ENCODE data around the gene PLEKHG4B.

PLEKHG4B gene

DNA sequence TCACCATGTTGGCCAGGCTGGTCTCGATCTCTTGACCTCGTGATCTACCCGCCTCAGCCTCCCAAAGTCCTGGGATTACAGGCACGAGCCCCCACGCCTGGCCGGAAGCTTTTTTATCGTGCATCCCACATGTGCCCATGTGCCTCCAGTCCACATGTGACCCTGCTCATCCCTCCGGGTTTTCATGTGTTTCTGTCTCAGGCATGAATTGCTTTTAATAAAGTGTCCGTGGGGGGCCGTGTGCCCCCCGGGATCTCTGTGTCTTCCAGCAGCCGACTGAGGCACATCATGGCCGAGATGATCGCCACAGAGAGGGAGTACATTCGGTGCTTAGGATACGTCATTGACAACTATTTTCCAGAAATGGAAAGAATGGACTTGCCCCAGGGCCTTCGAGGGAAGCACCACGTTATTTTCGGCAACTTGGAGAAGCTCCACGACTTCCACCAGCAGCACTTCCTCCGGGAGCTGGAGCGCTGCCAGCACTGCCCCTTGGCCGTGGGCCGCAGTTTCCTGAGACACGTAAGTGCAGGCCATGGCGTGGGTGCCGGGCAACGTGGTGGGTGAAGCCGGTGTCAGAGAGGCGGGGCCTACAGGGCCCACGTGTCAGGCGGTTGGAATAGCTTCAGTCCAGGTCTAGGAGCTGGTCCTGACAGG lies 77.2 kb downstream of the PLEKHG4B start:
- Mint-ChIP-seq H3K9me3 (no peaks in the 10 kb centered on the region), H3K27ac (ENCODE audit: low read depth) (no peak overlapping the region), H3K4me1 (no peaks in the 10 kb centered on the region), H3K27me3 (peaks cover 22% of the 10 kb centered on the region), H3K4me3 (no peak overlapping the region), H3K36me3 (ENCODE audit: insufficient read depth) (no peaks in the 10 kb centered on the region)
- no peak for ATAC-seq (replicated peaks; ENCODE audit: extremely low read depth, poor library complexity, severe bottlenecking)
- no peak for DNase-seq (ENCODE audit: low spot score in 2 of 2)

GRCh38 chr5:169728-170094 lies 77.7 kb downstream of the PLEKHG4B start:
- peaks cover 27% of the 10 kb centered on the region for H3K27me3 Mint-ChIP-seq
- H3K9me3 Mint-ChIP-seq: no peaks in the 10 kb centered on the region
- H3K4me1 Mint-ChIP-seq: no peaks in the 10 kb centered on the region
- H3K4me3 Mint-ChIP-seq: no peak overlapping the region
- H3K36me3 Mint-ChIP-seq (ENCODE audit: insufficient read depth): no peaks in the 10 kb centered on the region
- no peak for DNase-seq (ENCODE audit: low spot score in 2 of 2)
- ATAC-seq (replicated peaks; ENCODE audit: extremely low read depth, poor library complexity, severe bottlenecking): no peak
- no peak overlapping the region for H3K27ac Mint-ChIP-seq (ENCODE audit: low read depth)

GRCh38 chr5:170971-171800 lies 79.2 kb downstream of the PLEKHG4B start:
- H3K4me1 Mint-ChIP-seq: no peaks in the 10 kb centered on the region
- H3K27me3 Mint-ChIP-seq: peaks cover 33% of the 10 kb centered on the region
- H3K36me3 Mint-ChIP-seq (ENCODE audit: insufficient read depth): no peaks in the 10 kb centered on the region
- no peaks in the 10 kb centered on the region for H3K9me3 Mint-ChIP-seq
- ATAC-seq (replicated peaks; ENCODE audit: extremely low read depth, poor library complexity, severe bottlenecking): no peak
- no peak for DNase-seq (ENCODE audit: low spot score in 2 of 2)
- H3K4me3 Mint-ChIP-seq: no peak overlapping the region
- H3K27ac Mint-ChIP-seq (ENCODE audit: low read depth): no peak overlapping the region

GRCh38 chr5:171801-172331 lies 79.9 kb downstream of the PLEKHG4B start:
- Mint-ChIP-seq H3K4me3 (no peak overlapping the region), H3K27me3 (peaks cover 33% of the 10 kb centered on the region), H3K36me3 (ENCODE audit: insufficient read depth) (no peaks in the 10 kb centered on the region), H3K9me3 (no peaks in the 10 kb centered on the region), H3K27ac (ENCODE audit: low read depth) (no peak overlapping the region), H3K4me1 (no peaks in the 10 kb centered on the region)
- ATAC-seq (replicated peaks; ENCODE audit: extremely low read depth, poor library complexity, severe bottlenecking) (no peak), DNase-seq (ENCODE audit: low spot score in 2 of 2) (no peak)

DNA sequence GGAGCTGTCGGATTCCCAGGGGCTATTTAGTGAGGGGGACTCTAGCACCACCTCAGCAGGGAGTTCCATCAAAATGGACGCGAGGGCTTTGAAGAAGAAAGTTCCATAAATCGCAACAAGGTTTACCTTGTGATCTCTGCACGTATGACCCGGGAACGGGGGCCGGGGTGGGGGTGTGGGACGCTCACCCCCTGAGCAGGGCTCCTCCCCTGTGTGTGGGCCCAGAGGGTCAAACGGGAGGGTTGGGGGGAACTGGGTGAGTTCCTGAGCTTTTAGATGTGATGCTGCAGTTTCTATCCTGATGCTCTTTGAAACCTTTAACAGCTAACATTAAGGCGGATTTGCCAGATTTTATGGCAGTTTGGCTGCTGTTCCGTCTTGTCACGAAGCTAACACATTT lies 80.5 kb downstream of the PLEKHG4B start:
- H3K9me3 Mint-ChIP-seq: no peaks in the 10 kb centered on the region
- no peak overlapping the region for H3K27ac Mint-ChIP-seq (ENCODE audit: low read depth)
- no peak overlapping the region for H3K4me3 Mint-ChIP-seq
- no peak for DNase-seq (ENCODE audit: low spot score in 2 of 2)
- ATAC-seq (replicated peaks; ENCODE audit: extremely low read depth, poor library complexity, severe bottlenecking): no peak
- H3K36me3 Mint-ChIP-seq (ENCODE audit: insufficient read depth): no peaks in the 10 kb centered on the region
- H3K27me3 Mint-ChIP-seq: peaks cover 33% of the 10 kb centered on the region
- no peaks in the 10 kb centered on the region for H3K4me1 Mint-ChIP-seq

- H3K4me1 Mint-ChIP-seq: no peaks in the 10 kb centered on the region
- H3K9me3 Mint-ChIP-seq: no peaks in the 10 kb centered on the region
- H3K4me3 Mint-ChIP-seq: no peak overlapping the region
- no peaks in the 10 kb centered on the region for H3K36me3 Mint-ChIP-seq (ENCODE audit: insufficient read depth)
- ATAC-seq (replicated peaks; ENCODE audit: extremely low read depth, poor library complexity, severe bottlenecking) (no peak), DNase-seq (ENCODE audit: low spot score in 2 of 2) (no peak)
- H3K27ac Mint-ChIP-seq (ENCODE audit: low read depth): no peak overlapping the region
- H3K27me3 Mint-ChIP-seq: peaks cover 33% of the 10 kb centered on the region
These were observed 80.9 kb downstream of the PLEKHG4B start for GRCh38 chr5:172841-173251.

GRCh38 chr5:173392-174290 lies 81.7 kb downstream of the PLEKHG4B start:
- Mint-ChIP-seq H3K36me3 (ENCODE audit: insufficient read depth) (no peaks in the 10 kb centered on the region), H3K4me3 (no peak overlapping the region), H3K4me1 (no peaks in the 10 kb centered on the region), H3K27me3 (peaks cover 40% of the 10 kb centered on the region), H3K27ac (ENCODE audit: low read depth) (no peak overlapping the region), H3K9me3 (no peaks in the 10 kb centered on the region)
- DNase-seq (ENCODE audit: low spot score in 2 of 2): no peak
- ATAC-seq (replicated peaks; ENCODE audit: extremely low read depth, poor library complexity, severe bottlenecking): no peak

DNA sequence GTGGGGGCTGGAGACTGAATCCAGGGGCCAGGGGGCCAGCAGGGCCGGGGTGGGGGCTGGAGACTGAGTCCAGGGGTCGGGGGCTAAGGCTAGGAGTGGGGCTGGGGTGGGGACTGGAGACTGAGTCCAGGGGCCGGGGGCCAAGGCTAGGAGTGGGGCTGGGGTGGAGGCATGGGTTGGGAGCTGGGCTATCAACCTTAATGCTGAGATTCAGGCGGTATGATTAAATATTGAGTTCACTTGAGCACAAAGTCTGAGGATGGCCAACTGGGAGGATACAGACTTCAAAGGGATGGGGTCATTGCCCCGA lies 82.3 kb downstream of the PLEKHG4B start:
- Mint-ChIP-seq H3K36me3 (ENCODE audit: insufficient read depth) (no peaks in the 10 kb centered on the region), H3K27ac (ENCODE audit: low read depth) (no peak overlapping the region), H3K4me3 (no peak overlapping the region), H3K9me3 (no peaks in the 10 kb centered on the region), H3K4me1 (no peaks in the 10 kb centered on the region), H3K27me3 (peaks cover 45% of the 10 kb centered on the region)
- DNase-seq (ENCODE audit: low spot score in 2 of 2) (no peak), ATAC-seq (replicated peaks; ENCODE audit: extremely low read depth, poor library complexity, severe bottlenecking) (no peak)

- no peak overlapping the region for H3K4me3 Mint-ChIP-seq
- ATAC-seq (replicated peaks; ENCODE audit: extremely low read depth, poor library complexity, severe bottlenecking) (no peak), DNase-seq (ENCODE audit: low spot score in 2 of 2) (no peak)
- H3K27ac Mint-ChIP-seq (ENCODE audit: low read depth): no peak overlapping the region
- no peaks in the 10 kb centered on the region for H3K36me3 Mint-ChIP-seq (ENCODE audit: insufficient read depth)
- H3K9me3 Mint-ChIP-seq: no peaks in the 10 kb centered on the region
- peaks cover 52% of the 10 kb centered on the region for H3K27me3 Mint-ChIP-seq
- H3K4me1 Mint-ChIP-seq: no peaks in the 10 kb centered on the region
These were observed 83.0 kb downstream of the PLEKHG4B start for GRCh38 chr5:174876-175465.

DNA sequence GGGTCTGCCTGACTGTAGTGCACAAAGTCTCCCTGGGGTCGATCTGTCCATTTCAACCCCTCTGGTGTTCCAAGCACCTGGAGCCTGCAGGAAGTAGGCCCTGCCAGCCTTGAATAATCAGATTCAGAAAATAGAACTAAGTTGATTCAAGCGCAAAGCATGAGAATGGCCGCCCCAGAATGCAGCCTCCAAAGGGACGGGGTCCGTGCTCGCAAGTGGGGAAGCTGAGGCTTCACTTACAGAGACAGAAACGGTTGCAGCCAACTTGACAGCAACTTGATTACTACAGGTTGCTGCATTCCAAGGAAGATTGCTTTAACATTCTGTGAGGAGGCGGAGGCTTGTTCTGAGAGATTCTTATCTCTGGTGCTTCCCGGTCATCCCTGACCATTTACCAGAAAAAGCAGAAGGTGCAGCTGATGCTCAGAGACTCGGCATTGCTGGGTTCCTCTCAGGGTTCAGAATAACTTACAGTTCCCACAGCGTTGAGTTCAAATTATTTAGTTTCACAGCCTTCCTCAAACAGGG lies 84.4 kb downstream of the PLEKHG4B start:
- DNase-seq (ENCODE audit: low spot score in 2 of 2): no peak
- Mint-ChIP-seq H3K4me3 (no peak overlapping the region), H3K4me1 (no peaks in the 10 kb centered on the region), H3K27ac (ENCODE audit: low read depth) (no peak overlapping the region), H3K36me3 (ENCODE audit: insufficient read depth) (no peaks in the 10 kb centered on the region), H3K27me3 (peaks cover 66% of the 10 kb centered on the region), H3K9me3 (no peaks in the 10 kb centered on the region)
- no peak for ATAC-seq (replicated peaks; ENCODE audit: extremely low read depth, poor library complexity, severe bottlenecking)

DNA sequence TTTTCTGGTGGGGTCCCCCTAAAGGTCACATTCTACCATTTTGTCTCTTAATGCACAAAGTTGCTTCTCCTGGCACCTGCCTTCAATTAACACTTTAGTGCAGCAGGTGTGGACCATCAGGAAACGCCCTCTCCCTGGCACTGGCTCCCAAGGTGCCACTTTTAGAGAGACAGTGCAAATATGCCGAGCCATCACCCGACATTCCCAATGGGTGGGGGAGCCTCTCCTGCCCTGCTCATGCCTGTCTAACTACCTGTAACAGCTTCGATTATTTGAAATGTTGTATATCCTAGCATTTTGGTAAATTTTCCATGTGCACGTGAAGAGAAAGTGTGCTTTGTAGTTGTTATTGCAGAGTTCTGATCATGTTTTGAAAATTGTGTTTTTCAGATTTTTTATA lies 86.1 kb downstream of the PLEKHG4B start:
- Mint-ChIP-seq H3K27ac (ENCODE audit: low read depth) (no peak overlapping the region), H3K4me1 (no peaks in the 10 kb centered on the region), H3K4me3 (no peak overlapping the region), H3K9me3 (no peaks in the 10 kb centered on the region), H3K27me3 (peaks cover 70% of the 10 kb centered on the region), H3K36me3 (ENCODE audit: insufficient read depth) (no peaks in the 10 kb centered on the region)
- no peak for ATAC-seq (replicated peaks; ENCODE audit: extremely low read depth, poor library complexity, severe bottlenecking)
- no peak for DNase-seq (ENCODE audit: low spot score in 2 of 2)

- ATAC-seq (replicated peaks; ENCODE audit: extremely low read depth, poor library complexity, severe bottlenecking): no peak
- no peaks in the 10 kb centered on the region for H3K4me1 Mint-ChIP-seq
- DNase-seq (ENCODE audit: low spot score in 2 of 2): no peak
- H3K36me3 Mint-ChIP-seq (ENCODE audit: insufficient read depth): no peaks in the 10 kb centered on the region
- no peak overlapping the region for H3K4me3 Mint-ChIP-seq
- H3K9me3 Mint-ChIP-seq: no peaks in the 10 kb centered on the region
- H3K27ac Mint-ChIP-seq (ENCODE audit: low read depth): no peak overlapping the region
- H3K27me3 Mint-ChIP-seq: peaks cover 57% of the 10 kb centered on the region
These were observed 87.4 kb downstream of the PLEKHG4B start for GRCh38 chr5:179401-179800.
